COLO829 (cell line): ENCODE measurements around the gene PLA2G15.

Source experiments
- DNase-seq: peaks from one replicate; pipeline ENCODE4 v3.0.0; 2012; ENCODE audit warnings: low spot score

The PLA2G15 gene

GRCh38 chr16:68252383-68252782 lies 7.2 kb downstream of the PLA2G15 start:
- no peak for DNase-seq

GRCh38 chr16:68253721-68254120 lies 8.5 kb downstream of the PLA2G15 start:
- DNase-seq = no peak

- no peak for DNase-seq
These were observed 10.5 kb downstream of the PLA2G15 start for GRCh38 chr16:68255712-68256111.

- no peak for DNase-seq
These were observed 12.2 kb downstream of the PLA2G15 start for GRCh38 chr16:68257251-68257905.

GRCh38 chr16:68257906-68258800 lies 13.0 kb downstream of the PLA2G15 start:
- no peak for DNase-seq

- DNase-seq = no peak
These were observed 14.0 kb downstream of the PLA2G15 start for GRCh38 chr16:68259007-68259825.

GRCh38 chr16:68263559-68264127 lies 18.5 kb downstream of the PLA2G15 start:
- no peak for DNase-seq

GRCh38 chr16:68264128-68265077 lies 19.2 kb downstream of the PLA2G15 start, which contains the start of gene SLC7A6:
Gene SLC7A6 (plus strand): TSS chr16:68264526. CDS start chr16:68274727, 10,201 bp downstream.
- peak; percentile 20 for DNase-seq

- peak; percentile 17 for DNase-seq
These were observed 20.1 kb downstream of the PLA2G15 start for GRCh38 chr16:68265078-68265920.

GRCh38 chr16:68267612-68268405 lies 22.6 kb downstream of the PLA2G15 start:
- DNase-seq = no peak

- DNase-seq = no peak
These were observed 24.6 kb downstream of the PLA2G15 start for GRCh38 chr16:68269793-68270192.

GRCh38 chr16:68270353-68270752 lies 25.2 kb downstream of the PLA2G15 start:
- no peak for DNase-seq

GRCh38 chr16:68272507-68273209 lies 27.5 kb downstream of the PLA2G15 start:
- no peak for DNase-seq

- DNase-seq = no peak
These were observed 28.3 kb downstream of the PLA2G15 start for GRCh38 chr16:68273459-68273858.

- no peak for DNase-seq
These were observed 28.7 kb downstream of the PLA2G15 start for GRCh38 chr16:68273896-68274295.

GRCh38 chr16:68274441-68274840 lies 29.3 kb downstream of the PLA2G15 start:
- DNase-seq = no peak

- DNase-seq = no peak
These were observed 30.5 kb downstream of the PLA2G15 start for GRCh38 chr16:68275611-68276191.

GRCh38 chr16:68276223-68276622 lies 31.1 kb downstream of the PLA2G15 start:
- DNase-seq = no peak
